ENCODE measurements around the gene SCD5. TPM values are rescaled to one million over a fixed set of nuclear protein-coding genes. Genes with fewer than 3 reads are reported as not detected.

Gene SCD5
- total and polyA plus RNA-seq, 11 donors, result 1.4 to 6.8 (median 2.5) TPM

- Histone ChIP-seq H3K27ac (peak overlapping the region in 1 of 12 donors; percentile 7), H3K9me3 (no peaks in the 10 kb centered on the region), H3K36me3 (no peaks in the 10 kb centered on the region), H3K27me3 (no peaks in the 10 kb centered on the region), H3K4me3 (no peak overlapping the region), H3K4me1 (peaks cover 0 to 3% (median 0%) of the 10 kb centered on the region in 12 donors)
- no peak for TF ChIP-seq POLR2A (IDR thresholded peaks at IDR 0.05)
- TF ChIP-seq, protein P1, sequence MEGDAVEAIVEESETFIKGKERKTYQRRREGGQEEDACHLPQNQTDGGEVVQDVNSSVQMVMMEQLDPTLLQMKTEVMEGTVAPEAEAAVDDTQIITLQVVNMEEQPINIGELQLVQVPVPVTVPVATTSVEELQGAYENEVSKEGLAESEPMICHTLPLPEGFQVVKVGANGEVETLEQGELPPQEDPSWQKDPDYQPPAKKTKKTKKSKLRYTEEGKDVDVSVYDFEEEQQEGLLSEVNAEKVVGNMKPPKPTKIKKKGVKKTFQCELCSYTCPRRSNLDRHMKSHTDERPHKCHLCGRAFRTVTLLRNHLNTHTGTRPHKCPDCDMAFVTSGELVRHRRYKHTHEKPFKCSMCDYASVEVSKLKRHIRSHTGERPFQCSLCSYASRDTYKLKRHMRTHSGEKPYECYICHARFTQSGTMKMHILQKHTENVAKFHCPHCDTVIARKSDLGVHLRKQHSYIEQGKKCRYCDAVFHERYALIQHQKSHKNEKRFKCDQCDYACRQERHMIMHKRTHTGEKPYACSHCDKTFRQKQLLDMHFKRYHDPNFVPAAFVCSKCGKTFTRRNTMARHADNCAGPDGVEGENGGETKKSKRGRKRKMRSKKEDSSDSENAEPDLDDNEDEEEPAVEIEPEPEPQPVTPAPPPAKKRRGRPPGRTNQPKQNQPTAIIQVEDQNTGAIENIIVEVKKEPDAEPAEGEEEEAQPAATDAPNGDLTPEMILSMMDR (IDR thresholded peaks at IDR 0.05), result no peak
- DNase-seq, result no peak
- 83 to 88% (median 85%) methylated on average over 9 of the region's 9 CpGs for WGBS, 4 donors
- ATAC-seq, result no peak
- intact Hi-C loops (cut with DNase I), result no loop called here
Measured at GRCh38 chr4:82601242-82602015, 197.2 kb downstream of the SCD5 start.

DNA sequence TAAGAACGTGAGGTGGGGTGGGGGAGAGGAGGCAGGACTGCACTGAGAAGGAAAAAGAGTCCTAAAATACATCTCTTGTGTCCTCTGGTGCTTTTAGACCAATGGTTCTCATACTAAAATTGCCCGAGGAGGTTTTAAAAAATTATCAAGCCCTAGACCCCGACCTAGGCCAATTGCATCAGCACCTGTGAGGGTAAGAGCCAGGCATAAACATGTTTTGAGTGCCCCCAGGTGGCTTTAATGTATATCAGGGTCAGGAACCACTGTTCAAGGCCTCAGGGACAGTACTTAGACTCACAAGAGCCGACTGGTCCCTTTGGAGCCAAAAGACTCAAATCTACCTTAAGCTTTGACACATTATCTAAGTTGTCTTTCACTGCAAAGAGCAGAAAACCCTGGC is 199.3 kb downstream of the SCD5 start:
- no peak overlapping the region for H3K27ac ChIP-seq
- intact Hi-C loops (cut with DNase I), result no loop called here
- no peaks in the 10 kb centered on the region for H3K36me3 ChIP-seq
- no peak for ATAC-seq
- peaks cover 0 to 3% (median 0%) of the 10 kb centered on the region in 12 donors for H3K4me1 ChIP-seq
- no peak overlapping the region for H3K4me3 ChIP-seq
- H3K27me3 ChIP-seq, result no peaks in the 10 kb centered on the region
- no peak for DNase-seq
- TF ChIP-seq, protein P1 (IDR thresholded peaks at IDR 0.05), result no peak
- no peak for TF ChIP-seq POLR2A (IDR thresholded peaks at IDR 0.05)
- 71 to 80% (median 73%) methylated on average over 4 of the region's 4 CpGs for WGBS, 4 donors
- H3K9me3 ChIP-seq, result no peaks in the 10 kb centered on the region

DNA sequence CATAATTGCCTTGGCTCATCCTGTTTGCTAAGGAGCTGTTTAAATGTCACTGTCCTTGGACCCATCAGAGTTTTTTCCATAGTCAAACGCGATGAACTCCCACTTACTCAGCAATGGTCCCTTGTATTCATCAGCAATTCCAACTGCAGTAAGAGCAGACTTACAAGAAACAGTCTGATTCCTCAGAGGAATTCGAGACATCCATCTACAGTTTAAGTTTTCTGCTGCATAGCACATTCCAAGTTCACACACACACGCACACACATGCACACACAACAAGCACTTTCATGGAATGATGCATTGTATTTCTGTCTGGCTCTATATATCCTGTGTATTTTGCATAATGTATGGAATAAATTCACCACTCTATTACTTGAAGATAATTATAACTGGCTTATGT is 204.1 kb downstream of the SCD5 start:
- DNase-seq (no peak), ATAC-seq (no peak)
- Histone ChIP-seq H3K27me3 (peaks cover 0 to 4% (median 0%) of the 10 kb centered on the region in 9 donors), H3K27ac (no peak overlapping the region), H3K36me3 (no peaks in the 10 kb centered on the region), H3K9me3 (no peaks in the 10 kb centered on the region), H3K4me1 (no peaks in the 10 kb centered on the region), H3K4me3 (no peak overlapping the region)
- intact Hi-C loops (cut with DNase I), result no loop called here
- TF ChIP-seq, protein P1 (IDR thresholded peaks at IDR 0.05), result no peak
- TF ChIP-seq POLR2A (IDR thresholded peaks at IDR 0.05), result no peak
- WGBS, 4 donors, result 73 to 84% (median 77%) methylated on average over 4 of the region's 4 CpGs

GRCh38 chr4:82593411-82593810 is 205.2 kb downstream of the SCD5 start:
- DNase-seq (no peak), ATAC-seq (no peak)
- Histone ChIP-seq H3K27ac (no peak overlapping the region), H3K4me3 (no peak overlapping the region), H3K27me3 (peaks cover 0 to 4% (median 0%) of the 10 kb centered on the region in 9 donors), H3K4me1 (no peaks in the 10 kb centered on the region), H3K9me3 (no peaks in the 10 kb centered on the region), H3K36me3 (no peaks in the 10 kb centered on the region)
- WGBS, 4 donors, result 75 to 78% (median 77%) methylated on average over 5 of the region's 5 CpGs
- intact Hi-C loops (cut with DNase I), result no loop called here
- TF ChIP-seq POLR2A (IDR thresholded peaks at IDR 0.05), result no peak
- TF ChIP-seq, protein P1 (IDR thresholded peaks at IDR 0.05), result no peak
